OCI-LY7 (cell line): ENCODE measurements around the gene CASP9. TPM values are rescaled to one million over a fixed set of nuclear protein-coding genes. Genes with fewer than 3 reads are reported as not detected.

Source experiments
- BruUV-seq: library from RNA; stranded (reverse); fragments of 400-500 nt; replicated peaks from 2 replicates; lab custom pipeline; 2021; lab: Mats Ljungman, UMichigan
- CTCF ChIA-PET: fragments of 300-600 bp; sonication (Branson Sonifier 250); formaldehyde crosslinking; loops from one replicate; lab custom pipeline; 2022; ENCODE audit warnings: antibody characterized with exemption; ENCODE audit not compliant: unreplicated experiment; lab: Charles Lee
- POLR2A ChIA-PET: fragments of 300-600 bp; sonication (Branson Sonifier 250); formaldehyde crosslinking; loops from one replicate; lab custom pipeline; 2022; ENCODE audit warnings: antibody characterized with exemption; lab: Charles Lee
- DNase-seq: peaks from one replicate; pipeline ENCODE4 v3.0.0-alpha.2; 2015; ENCODE audit warnings: low spot score
- H2AFZ ChIP-seq: fragments of 200-600 bp; sonication (generic), shearing (Covaris generic); 2 replicates; pipeline ENCODE4 v1.6.1; 2014; ENCODE audit warnings: mild to moderate bottlenecking, antibody characterized with exemption, low read length, moderate library complexity
- H3K27ac ChIP-seq: fragments of 200-600 bp; sonication (generic); 2 replicates; pipeline ENCODE4 v1.5.1; 2014; ENCODE audit warnings: mixed run types, low read depth, mild to moderate bottlenecking, moderate library complexity, low read length, inconsistent platforms; ENCODE audit not compliant: poor library complexity, severe bottlenecking
- H3K36me3 ChIP-seq: fragments of 200-600 bp; sonication (generic); 2 replicates; pipeline ENCODE4 v1.6.1; 2014; ENCODE audit warnings: mild to moderate bottlenecking, antibody characterized with exemption, low read length, moderate library complexity, mixed read lengths; ENCODE audit not compliant: insufficient read depth
- H3K4me1 ChIP-seq: fragments of 200-600 bp; sonication (generic); 2 replicates; pipeline ENCODE4 v1.5.1; 2014; ENCODE audit warnings: mild to moderate bottlenecking, low read length; ENCODE audit not compliant: insufficient read depth, poor library complexity, severe bottlenecking
- H3K4me2 ChIP-seq: fragments of 200-600 bp; sonication (generic); 2 replicates; pipeline ENCODE4 v1.6.1; 2014; ENCODE audit warnings: mild to moderate bottlenecking, low read length
- H3K4me3 ChIP-seq: fragments of 200-600 bp; sonication (generic); 2 replicates; pipeline ENCODE4 v1.5.1; 2014; ENCODE audit warnings: mild to moderate bottlenecking, low read depth, low read length; ENCODE audit not compliant: poor library complexity, severe bottlenecking
- H3K79me2 ChIP-seq: fragments of 200-600 bp; sonication (generic); 2 replicates; pipeline ENCODE4 v1.6.1; 2016; ENCODE audit warnings: low read depth, mild to moderate bottlenecking, low read length, moderate library complexity, mixed read lengths; ENCODE audit not compliant: insufficient read depth
- H3K9me2 ChIP-seq: fragments of 200-600 bp; sonication (generic); 2 replicates; pipeline ENCODE4 v1.6.1; 2016; ENCODE audit warnings: mild to moderate bottlenecking, low read length, mixed read lengths; ENCODE audit not compliant: insufficient read depth
- H3K9me3 ChIP-seq: fragments of 200-600 bp; sonication (generic); 2 replicates; pipeline ENCODE4 v1.6.1; 2014; ENCODE audit warnings: mild to moderate bottlenecking, mixed run types, low read length, mixed read lengths
- H4K20me1 ChIP-seq: fragments of 200-600 bp; sonication (generic); 2 replicates; pipeline ENCODE4 v1.6.1; 2014; ENCODE audit warnings: mild to moderate bottlenecking, antibody characterized with exemption, low read length, moderate library complexity, mixed read lengths; ENCODE audit not compliant: insufficient read depth
- CTCF ChIP-seq: fragments of 200-600 bp; sonication (generic); conservative IDR thresholded peaks from 2 replicates; pipeline ENCODE4 v1.5.1; 2014; ENCODE audit warnings: mild to moderate bottlenecking, antibody characterized with exemption, low read length, moderate library complexity, mixed read lengths
- EZH2phosphoT487 ChIP-seq: fragments of 200-600 bp; sonication (generic); IDR thresholded peaks from 2 replicates; pipeline ENCODE4 v1.6.1; 2018; ENCODE audit warnings: low read depth, borderline replicate concordance, mild to moderate bottlenecking, mixed run types, antibody characterized with exemption, low read length, moderate library complexity, mixed read lengths
- intact Hi-C: fragments of 100-400 bp; cut with micrococcal nuclease; formaldehyde crosslinking; loops from one replicate; pipeline ENCODE4 v1.10.0; 2022; ENCODE audit not compliant: unreplicated experiment
- total RNA-seq, 2 experiments: library from RNA; depleted of rRNA in 1 of 2; stranded (reverse); fragments of >200 nt in 1 of 2; shearing (Covaris generic) in 1 of 2; gene quantifications; 2 replicates each; pipeline ENCODE4 v1.2.3, GENCODE V29; 2014 to 2022

Gene CASP9
- total RNA-seq, 2 experiments from 2014 or later = 14.5 to 17.6 TPM

- no peaks in the 10 kb centered on the region for H3K79me2 ChIP-seq
- CTCF ChIA-PET = no interaction called here
- DNase-seq = no peak
- H3K4me3 ChIP-seq = peak overlapping the region; percentile 51
- H3K9me2 ChIP-seq = no peaks in the 10 kb centered on the region
- peak overlapping the region; percentile 77 for H3K4me2 ChIP-seq
- no peaks in the 10 kb centered on the region for H4K20me1 ChIP-seq
- H2AFZ ChIP-seq = peak overlapping the region; percentile 32; the same call in 1 of the 2 replicates
- no peaks in the 10 kb centered on the region for H3K9me3 ChIP-seq
- peaks cover 39% of the 10 kb centered on the region for H3K4me1 ChIP-seq
- peak overlapping the region; percentile 94 for H3K27ac ChIP-seq
- peaks cover 49% of the 10 kb centered on the region for H3K36me3 ChIP-seq
- POLR2A ChIA-PET = interaction anchor here (0.6 to 2.0 kb wide), 5 partner anchors 8 to 263 kb away, joined by 3 to 11 read pairs (median 4); no protein-coding TSS in a partner anchor
- no peak for TF ChIP-seq CTCF
- TF ChIP-seq EZH2phosphoT487 = no peak
- no TSS peak for BruUV-seq
- intact Hi-C loops = loop anchor here (1.0 kb wide), 1 partner anchor 47 kb away; no protein-coding TSS in a partner anchor
These were observed 46.8 kb upstream of the CASP9 start for GRCh38 chr1:15570861-15571260.

- H3K4me2 ChIP-seq = no peak overlapping the region
- H3K4me1 ChIP-seq = peaks cover 48% of the 10 kb centered on the region
- H3K27ac ChIP-seq = no peak overlapping the region
- DNase-seq = no peak
- H3K9me2 ChIP-seq = no peaks in the 10 kb centered on the region
- ChIA-PET CTCF (no interaction called here), POLR2A (interaction anchor here (0.6 to 0.7 kb wide), 2 partner anchors 11 to 117 kb away, joined by 3 to 4 read pairs; no protein-coding TSS in a partner anchor)
- no peaks in the 10 kb centered on the region for H3K79me2 ChIP-seq
- intact Hi-C loops = no loop called here
- TF ChIP-seq CTCF (no peak), EZH2phosphoT487 (no peak)
- H3K9me3 ChIP-seq = no peaks in the 10 kb centered on the region
- H3K36me3 ChIP-seq = peaks cover 71% of the 10 kb centered on the region
- H2AFZ ChIP-seq = no peak overlapping the region
- H3K4me3 ChIP-seq = no peak overlapping the region
- no peaks in the 10 kb centered on the region for H4K20me1 ChIP-seq
- no TSS peak for BruUV-seq
These were observed 44.5 kb upstream of the CASP9 start for GRCh38 chr1:15568387-15569073.
